ENCODE results near the gene CFAP210.

- TF ChIP-seq GATA3 (IDR thresholded peaks at IDR 0.05; ENCODE audit: low read depth, low read length) (no peak), GATA2 (IDR thresholded peaks at IDR 0.05; ENCODE audit: low read depth, low read length) (no peak)
These were observed 21.1 kb downstream of the CFAP210 start for GRCh38 chr2:169673106-169673505.

Data from SH-SY5Y (cell line).